SJCRH30 (cell line): ENCODE measurements around the gene BCR. TPM values are rescaled to one million over a fixed set of nuclear protein-coding genes. Genes with fewer than 3 reads are reported as not detected.

Experiments
- DNase-seq, 2 experiments: peaks; one replicate each; pipeline ENCODE4 v3.0.0-alpha.2; 2015 to 2020
- H3K27ac ChIP-seq: fragments of 250-450 bp; sonication (Bioruptor Pico); 2 replicates; pipeline ENCODE4 v1.5.1; 2020; ENCODE audit warnings: mild to moderate bottlenecking, moderate library complexity
- H3K27me3 ChIP-seq: fragments of 250-450 bp; sonication (Bioruptor Pico); 2 replicates; pipeline ENCODE4 v1.5.1; 2020; ENCODE audit warnings: mild to moderate bottlenecking, moderate library complexity
- H3K36me3 ChIP-seq: fragments of 250-450 bp; sonication (Bioruptor Pico); 2 replicates; pipeline ENCODE4 v1.5.1; 2020; ENCODE audit warnings: mild to moderate bottlenecking, moderate library complexity
- H3K4me1 ChIP-seq: fragments of 250-450 bp; sonication (Bioruptor Pico); 2 replicates; pipeline ENCODE4 v1.5.1; 2020; ENCODE audit warnings: mild to moderate bottlenecking, moderate library complexity
- H3K4me3 ChIP-seq: fragments of 250-450 bp; sonication (Bioruptor Pico); 2 replicates; pipeline ENCODE4 v1.5.1; 2020; ENCODE audit warnings: mild to moderate bottlenecking, moderate library complexity
- H3K9me3 ChIP-seq: fragments of 250-450 bp; sonication (Bioruptor Pico); replicated peaks from 2 replicates; pipeline ENCODE4 v1.5.1; 2020; ENCODE audit warnings: mild to moderate bottlenecking, moderate library complexity
- total RNA-seq: library from RNA; depleted of rRNA; stranded (reverse); fragments of >200 nt; shearing (Covaris generic); gene quantifications from 2 replicates; pipeline ENCODE4 v1.2.3, GENCODE V29; 2014

Gene BCR
- total RNA-seq, 1 experiment from 2014 or later = 27.2 TPM

GRCh38 chr22:23157560-23158515 lies 22.5 kb upstream of the BCR start:
- DNase-seq = no peak
- H3K27me3 ChIP-seq = peaks cover 20% of the 10 kb centered on the region; the same call in 1 of the 2 replicates
- no peaks in the 10 kb centered on the region for H3K36me3 ChIP-seq
- H3K4me1 ChIP-seq = no peaks in the 10 kb centered on the region
- H3K9me3 ChIP-seq = no peaks in the 10 kb centered on the region
- no peak overlapping the region for H3K4me3 ChIP-seq
- no peak overlapping the region for H3K27ac ChIP-seq

GRCh38 chr22:23158516-23159290 lies 21.6 kb upstream of the BCR start:
- Histone ChIP-seq H3K9me3 (no peaks in the 10 kb centered on the region), H3K27me3 (peaks cover 20% of the 10 kb centered on the region; the same call in 1 of the 2 replicates), H3K36me3 (no peaks in the 10 kb centered on the region), H3K4me3 (no peak overlapping the region), H3K4me1 (no peaks in the 10 kb centered on the region), H3K27ac (no peak overlapping the region)
- no peak for DNase-seq

GRCh38 chr22:23159291-23159630 lies 21.0 kb upstream of the BCR start:
- Histone ChIP-seq H3K36me3 (no peaks in the 10 kb centered on the region), H3K9me3 (no peaks in the 10 kb centered on the region), H3K27ac (no peak overlapping the region), H3K4me3 (no peak overlapping the region), H3K27me3 (peaks cover 20% of the 10 kb centered on the region; the same call in 1 of the 2 replicates), H3K4me1 (no peaks in the 10 kb centered on the region)
- no peak for DNase-seq

- peaks cover 20% of the 10 kb centered on the region; the same call in 1 of the 2 replicates for H3K27me3 ChIP-seq
- H3K36me3 ChIP-seq = no peaks in the 10 kb centered on the region
- no peak for DNase-seq
- H3K4me1 ChIP-seq = no peaks in the 10 kb centered on the region
- no peak overlapping the region for H3K4me3 ChIP-seq
- H3K9me3 ChIP-seq = no peaks in the 10 kb centered on the region
- H3K27ac ChIP-seq = no peak overlapping the region
These were observed 19.3 kb upstream of the BCR start for GRCh38 chr22:23161029-23161428.

GRCh38 chr22:23161574-23161973 lies 18.7 kb upstream of the BCR start:
- H3K36me3 ChIP-seq = no peaks in the 10 kb centered on the region
- H3K27me3 ChIP-seq = peaks cover 20% of the 10 kb centered on the region; the same call in 1 of the 2 replicates
- no peak overlapping the region for H3K4me3 ChIP-seq
- H3K9me3 ChIP-seq = no peaks in the 10 kb centered on the region
- H3K4me1 ChIP-seq = no peaks in the 10 kb centered on the region
- no peak overlapping the region for H3K27ac ChIP-seq
- DNase-seq = no peak

- DNase-seq = no peak
- H3K9me3 ChIP-seq = no peaks in the 10 kb centered on the region
These were observed 16.6 kb upstream of the BCR start for GRCh38 chr22:23163665-23164064.

GRCh38 chr22:23164091-23164490 lies 16.2 kb upstream of the BCR start:
- Histone ChIP-seq H3K36me3 (no peaks in the 10 kb centered on the region), H3K4me3 (no peak overlapping the region), H3K27ac (no peak overlapping the region), H3K27me3 (peaks cover 2% of the 10 kb centered on the region; the same call in 1 of the 2 replicates), H3K9me3 (no peaks in the 10 kb centered on the region), H3K4me1 (no peaks in the 10 kb centered on the region)
- DNase-seq = no peak

More at GRCh38 chr22:23163665-23164064, 16.6 kb upstream of the BCR start:
- peaks cover 7% of the 10 kb centered on the region; the same call in 1 of the 2 replicates for H3K27me3 ChIP-seq
- H3K27ac ChIP-seq = no peak overlapping the region
- no peaks in the 10 kb centered on the region for H3K36me3 ChIP-seq
- no peaks in the 10 kb centered on the region for H3K4me1 ChIP-seq
- H3K4me3 ChIP-seq = no peak overlapping the region

- no peaks in the 10 kb centered on the region for H3K36me3 ChIP-seq
- H3K4me1 ChIP-seq = no peaks in the 10 kb centered on the region
- no peaks in the 10 kb centered on the region for H3K9me3 ChIP-seq
- H3K27ac ChIP-seq = no peak overlapping the region
- no peak for DNase-seq
- H3K27me3 ChIP-seq = no peaks in the 10 kb centered on the region
- no peak overlapping the region for H3K4me3 ChIP-seq
These were observed 14.1 kb upstream of the BCR start for GRCh38 chr22:23166042-23166831.

- Histone ChIP-seq H3K36me3 (no peaks in the 10 kb centered on the region), H3K27me3 (no peaks in the 10 kb centered on the region), H3K9me3 (no peaks in the 10 kb centered on the region), H3K4me1 (no peaks in the 10 kb centered on the region), H3K4me3 (no peak overlapping the region), H3K27ac (no peak overlapping the region)
- no peak for DNase-seq
These were observed 13.3 kb upstream of the BCR start for GRCh38 chr22:23166841-23167616.

- H3K27ac ChIP-seq = no peak overlapping the region
- H3K4me3 ChIP-seq = no peak overlapping the region
- H3K27me3 ChIP-seq = no peaks in the 10 kb centered on the region
- H3K9me3 ChIP-seq = no peaks in the 10 kb centered on the region
- DNase-seq = no peak
- no peaks in the 10 kb centered on the region for H3K4me1 ChIP-seq
- H3K36me3 ChIP-seq = no peaks in the 10 kb centered on the region
These were observed 11.8 kb upstream of the BCR start for GRCh38 chr22:23168391-23169042.

GRCh38 chr22:23169043-23169406 lies 11.3 kb upstream of the BCR start:
- no peak overlapping the region for H3K4me3 ChIP-seq
- no peaks in the 10 kb centered on the region for H3K9me3 ChIP-seq
- H3K4me1 ChIP-seq = no peaks in the 10 kb centered on the region
- no peak for DNase-seq
- no peak overlapping the region for H3K27ac ChIP-seq
- no peaks in the 10 kb centered on the region for H3K27me3 ChIP-seq
- no peaks in the 10 kb centered on the region for H3K36me3 ChIP-seq

GRCh38 chr22:23175817-23176644 lies 4.3 kb upstream of the BCR start:
- peaks cover 14% of the 10 kb centered on the region for H3K4me1 ChIP-seq

GRCh38 chr22:23176645-23177027 lies 3.7 kb upstream of the BCR start:
- Histone ChIP-seq H3K27me3 (no peaks in the 10 kb centered on the region), H3K9me3 (peaks cover 10% of the 10 kb centered on the region; the same call in 1 of the 2 replicates), H3K4me3 (no peak overlapping the region), H3K27ac (no peak overlapping the region), H3K36me3 (0 out of 2 replicates have a peak, but pooled peaks cover 2% of the 10 kb centered on the region), H3K4me1 (peaks cover 17% of the 10 kb centered on the region)
- no peak for DNase-seq

More at GRCh38 chr22:23175817-23176644, 4.3 kb upstream of the BCR start:
- H3K4me3 ChIP-seq = no peak overlapping the region
- H3K27me3 ChIP-seq = no peaks in the 10 kb centered on the region
- no peak for DNase-seq
- no peak overlapping the region for H3K27ac ChIP-seq
- H3K9me3 ChIP-seq = peaks cover 10% of the 10 kb centered on the region; the same call in 1 of the 2 replicates
- no peaks in the 10 kb centered on the region for H3K36me3 ChIP-seq
